Measurements from ENCODE around the gene BUB1B. TPM values are rescaled to one million over a fixed set of nuclear protein-coding genes. Genes with fewer than 3 reads are reported as not detected.

BUB1B gene
- total RNA-seq, 1 experiment from 2014 or later = 83.2 TPM

- H2BK20ac ChIP-seq (ENCODE audit: low read depth, low read length, poor library complexity, severe bottlenecking) = no peak overlapping the region
- no peak overlapping the region for H3T11ph ChIP-seq (ENCODE audit: low read length)
- no peaks in the 10 kb centered on the region for H3K79me2 ChIP-seq (ENCODE audit: insufficient read depth, low read length)
- H3K79me1 ChIP-seq (ENCODE audit: insufficient read depth, low read depth, low read length, poor library complexity, severe bottlenecking) = no peaks in the 10 kb centered on the region
- no peaks in the 10 kb centered on the region; a peak in 1 of 5 replicates for H3K9me3 Mint-ChIP-seq
- H3K23me2 ChIP-seq (ENCODE audit: insufficient read length, low read depth, low read length, poor library complexity, severe bottlenecking) = peaks cover 9% of the 10 kb centered on the region
- H3K23ac ChIP-seq (ENCODE audit: insufficient read length, low read depth, low read length) = no peak overlapping the region
- H4K5ac ChIP-seq (ENCODE audit: insufficient read length, low read depth, low read length) = no peak overlapping the region
- 0 out of 2 replicates have a peak overlapping the region, but pooled peaks have one; percentile 39 for H3K14ac ChIP-seq (ENCODE audit: insufficient read depth, low read length)
- no peak overlapping the region for H2AK5ac ChIP-seq (ENCODE audit: insufficient read length, low read length)
- H4K8ac ChIP-seq (replicated peaks; ENCODE audit: insufficient read length, low read depth, low read length) = no peak overlapping the region
- no peaks in the 10 kb centered on the region for H3K9me3 ChIP-seq (ENCODE audit: control insufficient read depth, low read depth, low read length)
- peaks cover 16 to 20% of the 10 kb centered on the region in 2 experiments for H3K4me1 Mint-ChIP-seq
- no peak for DNase-seq
- H3K4me2 ChIP-seq (ENCODE audit: insufficient read depth, insufficient read length, low read length) = peak overlapping the region; percentile 45
- no peak overlapping the region for H2AFZ ChIP-seq (ENCODE audit: low read length)
- H3K18ac ChIP-seq (ENCODE audit: insufficient read length, low read depth, low read length) = no peak overlapping the region
- H3K56ac ChIP-seq (ENCODE audit: insufficient read length, low read depth, low read length) = no peak overlapping the region
- no peak overlapping the region for H3K9ac ChIP-seq (ENCODE audit: extremely low read depth, insufficient read length, low read length)
- H3K36me3 Mint-ChIP-seq (ENCODE audit: insufficient read depth in 1 of 3, low read depth in 3 of 3) = peaks cover 0 to 3% (median 2%) of the 10 kb centered on the region in 3 experiments; a peak in 2 of 7 replicates
- no peak overlapping the region for H3K27ac Mint-ChIP-seq
- no peak overlapping the region for H2BK120ac ChIP-seq (ENCODE audit: low read depth, low read length, poor library complexity, severe bottlenecking)
- H3K27ac ChIP-seq (ENCODE audit: insufficient read length, low read depth, low read length) = no peak overlapping the region
- H3K4me3 Mint-ChIP-seq = peak overlapping the region; percentile 74 to 80
- no peak overlapping the region for H3K4ac ChIP-seq (ENCODE audit: low read depth, low read length)
- peaks cover 2% of the 10 kb centered on the region; the same call in 1 of the 2 replicates for H3K4me1 ChIP-seq (ENCODE audit: insufficient read depth, low read length)
- peaks cover 16% of the 10 kb centered on the region; the same call in 1 of the 2 replicates for H3K27me3 ChIP-seq (ENCODE audit: insufficient read depth, low read length)
- H2BK15ac ChIP-seq (ENCODE audit: low read depth, low read length) = no peak overlapping the region
- TF ChIP-seq CTCF (conservative IDR thresholded peaks at IDR 0.05) = no peak
- peaks cover 46% of the 10 kb centered on the region for H3K27me3 Mint-ChIP-seq (ENCODE audit: low read depth)
- WGBS (ENCODE audit: extremely low coverage, insufficient read length, low lambda C conversion rate) = no CpG with 5 or more reads among the region's 28 CpGs
- no peak overlapping the region for H4K91ac ChIP-seq (ENCODE audit: insufficient read length, low read depth, low read length)
- no peak overlapping the region for H2BK5ac ChIP-seq (ENCODE audit: insufficient read length, low read length)
- no peaks in the 10 kb centered on the region for H4K20me1 ChIP-seq (ENCODE audit: control insufficient read depth, insufficient read depth, insufficient read length)
- H2BK12ac ChIP-seq (ENCODE audit: insufficient read length, low read depth, low read length) = no peak overlapping the region
Observed at GRCh38 chr15:40253167-40253790, 92.4 kb downstream of the BUB1B start.

All from H9 (cell line).